Omental fat pad (tissue), 4 donors: ENCODE measurements around the gene TNFSF10. TPM values are rescaled to one million over a fixed set of nuclear protein-coding genes. Genes with fewer than 3 reads are reported as not detected.
"Not testable (repeated sequence)": the region's sequence is repeated elsewhere in the genome, so short reads cannot be mapped to it uniquely, and the experiment has no call there.

Experiments
- ATAC-seq: fragments of 150-250 bp; one replicate; pipeline ENCODE4 v1.9.1; 2016; ENCODE audit warnings: mild to moderate bottlenecking, moderate library complexity; ENCODE audit not compliant: low FRiP score
- DNase-seq: peaks from one replicate; pipeline ENCODE4 v3.0.0-alpha.2; 2019; ENCODE audit warnings: low spot score
- CTCF ChIP-seq, 3 donors: fragments of 450-650 bp; IDR thresholded peaks; one replicate each; pipeline ENCODE4 v1.5.1; 2016 to 2017; ENCODE audit warnings: antibody characterized with exemption in 3 of 3, mild to moderate bottlenecking in 3 of 3, moderate library complexity in 2 of 3
- total RNA-seq, 4 donors: library from RNA; depleted of rRNA; stranded (reverse); fragments of >200 nt; gene quantifications; one replicate each; pipeline ENCODE4 v1.1.0, GENCODE V29; 2016

Gene TNFSF10
- total RNA-seq, 4 donors from 2014 or later = 23.8 to 220 (median 121) TPM

GRCh38 chr3:172525116-172525613, 1.9 kb upstream of the TNFSF10 start:
- no peak for TF ChIP-seq CTCF (IDR thresholded peaks at IDR 0.05)
- no peak for ATAC-seq
- DNase-seq = no peak

GRCh38 chr3:172524611-172525010, 1.4 kb upstream of the TNFSF10 start:
- TF ChIP-seq CTCF (IDR thresholded peaks at IDR 0.05) = no peak
- DNase-seq (no peak), ATAC-seq (no peak)

GRCh38 chr3:172521837-172522726, 1.1 kb downstream of the TNFSF10 start:
- not testable (repeated sequence) for ATAC-seq, DNase-seq

GRCh38 chr3:172520301-172520831, 2.9 kb downstream of the TNFSF10 start:
- no peak for ATAC-seq
- DNase-seq = no peak
- TF ChIP-seq CTCF (IDR thresholded peaks at IDR 0.05) = no peak

GRCh38 chr3:172519740-172520139, 3.5 kb downstream of the TNFSF10 start:
- DNase-seq (no peak), ATAC-seq (no peak)
- no peak for TF ChIP-seq CTCF (IDR thresholded peaks at IDR 0.05)

GRCh38 chr3:172518929-172519640, 4.1 kb downstream of the TNFSF10 start:
- DNase-seq = no peak
- no peak for ATAC-seq
- no peak for TF ChIP-seq CTCF (IDR thresholded peaks at IDR 0.05)

GRCh38 chr3:172517859-172518466, 5.3 kb downstream of the TNFSF10 start:
- TF ChIP-seq CTCF (IDR thresholded peaks at IDR 0.05) = no peak
- ATAC-seq = no peak
- DNase-seq = no peak
